GM19240 (cell line): Measurements from ENCODE around the gene KCNH1.
A peak's percentile ranks its signal among the peaks of the same experiment; 100 is the strongest.

Experiments used
- DNase-seq: peaks from one replicate; pipeline ENCODE4 v3.0.0; 2011; ENCODE audit warnings: low spot score; ENCODE audit not compliant: insufficient read length

KCNH1 gene

GRCh38 chr1:210722410-210723081 is 411.4 kb downstream of the KCNH1 start:
- DNase-seq: no peak

- no peak for DNase-seq
Observed at GRCh38 chr1:210715072-210715471, 418.9 kb downstream of the KCNH1 start.

GRCh38 chr1:210711825-210712612 is 421.9 kb downstream of the KCNH1 start:
- no peak for DNase-seq

- DNase-seq: no peak
Observed at GRCh38 chr1:210709701-210710100, 424.2 kb downstream of the KCNH1 start.

GRCh38 chr1:210707300-210708240 is 426.4 kb downstream of the KCNH1 start:
- no peak for DNase-seq

- no peak for DNase-seq
Observed at GRCh38 chr1:210706246-210706645, 427.7 kb downstream of the KCNH1 start.

- DNase-seq: no peak
Observed at GRCh38 chr1:210705086-210705485, 428.9 kb downstream of the KCNH1 start.

GRCh38 chr1:210703593-210703992 is 430.4 kb downstream of the KCNH1 start:
- no peak for DNase-seq

GRCh38 chr1:210702506-210702905 is 431.4 kb downstream of the KCNH1 start:
- DNase-seq: no peak

GRCh38 chr1:210700511-210700910 is 433.4 kb downstream of the KCNH1 start:
- no peak for DNase-seq

- no peak for DNase-seq
Observed at GRCh38 chr1:210700083-210700482, 433.9 kb downstream of the KCNH1 start.

GRCh38 chr1:210698661-210699060 is 435.3 kb downstream of the KCNH1 start:
- DNase-seq: no peak

GRCh38 chr1:210697185-210697584 is 436.8 kb downstream of the KCNH1 start:
- no peak for DNase-seq

GRCh38 chr1:210696709-210697108 is 437.2 kb downstream of the KCNH1 start:
- DNase-seq: peak; percentile 50

GRCh38 chr1:210695026-210695425 is 438.9 kb downstream of the KCNH1 start:
- DNase-seq: no peak

GRCh38 chr1:210692796-210693195 is 441.2 kb downstream of the KCNH1 start:
- no peak for DNase-seq

- no peak for DNase-seq
Observed at GRCh38 chr1:210691039-210691610, 442.8 kb downstream of the KCNH1 start.

- DNase-seq: no peak
Observed at GRCh38 chr1:210690236-210690635, 443.7 kb downstream of the KCNH1 start.

- no peak for DNase-seq
Observed at GRCh38 chr1:210689826-210690225, 444.1 kb downstream of the KCNH1 start.

- DNase-seq: no peak
Observed at GRCh38 chr1:210688512-210689234, 445.3 kb downstream of the KCNH1 start.
